ENCODE results near the gene SLC46A1. TPM values are rescaled to one million over a fixed set of nuclear protein-coding genes. Genes with fewer than 3 reads are reported as not detected.

The SLC46A1 gene
- total and polyA plus RNA-seq, 2 of the 8 experiments (the other 6 are each of a cell fraction or from before 2014, with no cell fraction given) = 5.3 to 8.7 TPM

- Histone ChIP-seq H2BK120ac (replicated peaks; ENCODE audit: low read depth, low read length) (no peak overlapping the region), H3K9me3 (ENCODE audit: insufficient read depth in 2 of 2, low read depth in 1 of 2, low read length in 1 of 2) (no peaks in the 10 kb centered on the region), H3K4me2 (ENCODE audit: insufficient read depth in 1 of 2, low read depth in 2 of 2, low read length in 2 of 2) (no peak overlapping the region), H3K23ac (ENCODE audit: insufficient read length) (no peak overlapping the region), H2BK20ac (ENCODE audit: low read length) (no peak overlapping the region), H3K4me3 (ENCODE audit: extremely low read depth in 1 of 4, insufficient read depth in 2 of 4, low read depth in 3 of 4, low read length in 4 of 4) (no peak overlapping the region), H3K27me3 (replicated peaks in 1 of 4; ENCODE audit: control insufficient read depth in 3 of 4, extremely low read depth in 1 of 4, insufficient read depth in 3 of 4, low read length in 3 of 4) (no peaks in the 10 kb centered on the region), H3K27ac (ENCODE audit: low read depth, low read length) (no peak overlapping the region), H2BK5ac (ENCODE audit: low read depth, low read length) (no peak overlapping the region), H2AFZ (ENCODE audit: low read length) (no peak overlapping the region), H3K36me3 (ENCODE audit: control insufficient read depth in 2 of 4, insufficient read depth in 4 of 4, low read length in 3 of 4) (peaks cover 7 to 24% (median 19%) of the 10 kb centered on the region in 4 experiments; a peak in 7 of 8 replicates), H4K20me1 (replicated peaks in 1 of 2; ENCODE audit: control insufficient read depth in 1 of 2, insufficient read depth in 2 of 2, low read length in 2 of 2) (no peaks in the 10 kb centered on the region), H3K23me2 (ENCODE audit: low read depth, low read length) (0 out of 2 replicates have a peak, but pooled peaks cover under 1% of the 10 kb centered on the region), H3K4me1 (replicated peaks in 1 of 4; ENCODE audit: control insufficient read depth in 3 of 4, insufficient read depth in 4 of 4, low read length in 3 of 4) (peaks cover 0 to 4% (median 3%) of the 10 kb centered on the region in 4 experiments; a peak in 4 of 7 replicates), H4K8ac (ENCODE audit: extremely low read depth, insufficient read depth, low read length) (no peak overlapping the region), H3K9ac (replicated peaks in 1 of 4; ENCODE audit: extremely low read depth in 1 of 4, low read depth in 3 of 4, low read length in 3 of 4) (no peak overlapping the region), H4K5ac (ENCODE audit: insufficient read length, low read depth, low read length) (no peak overlapping the region), H2BK15ac (ENCODE audit: low read length) (no peak overlapping the region), H2BK12ac (ENCODE audit: low read depth, low read length) (no peak overlapping the region), H3K4ac (replicated peaks; ENCODE audit: insufficient read length, low read depth, low read length) (no peak overlapping the region), H3K79me2 (ENCODE audit: control insufficient read depth in 1 of 2, insufficient read depth in 2 of 2, low read length in 2 of 2) (peaks cover 0 to 4% of the 10 kb centered on the region in 2 experiments; a peak in 2 of 4 replicates), H3K18ac (ENCODE audit: extremely low read depth, low read length) (no peak overlapping the region), H4K91ac (replicated peaks; ENCODE audit: insufficient read length, low read length) (no peak overlapping the region), H3K79me1 (ENCODE audit: low read depth, low read length) (no peaks in the 10 kb centered on the region), H2AK5ac (ENCODE audit: low read depth, low read length) (no peak overlapping the region), H3K14ac (ENCODE audit: insufficient read length) (no peak overlapping the region), H3K56ac (replicated peaks; ENCODE audit: insufficient read length, low read depth, low read length) (no peak overlapping the region)
- ChIA-PET POLR2A (ENCODE audit: partially characterized antibody) (interaction anchor here (2.1 to 10.6 kb wide), 3 partner anchors 7 to 27 kb away, joined by 9 to 103 read pairs (median 14); partner anchors contain the start of genes IFT20, SARM1, SEBOX and TNFAIP1), CTCF (ENCODE audit: partially characterized antibody) (interaction anchor here (1.5 kb wide), 1 partner anchor 17 kb away, joined by 4 read pairs; no protein-coding TSS in a partner anchor)
- 82% methylated on average over 5 of the region's 5 CpGs; no CpG with 5 or more reads in 1 of the 2 experiments for WGBS, 2 experiments (ENCODE audit: extremely low coverage in 1 of 2, insufficient coverage in 1 of 2, insufficient read length in 1 of 2, insufficient replicate concordance in 2 of 2, low coverage in 1 of 2, low lambda C conversion rate in 2 of 2, missing lambda C conversion rate in 1 of 2)
- DNase-seq (ENCODE audit: low read depth in 1 of 2, low spot score in 2 of 2) (no peak), FAIRE-seq (no peak)
- TF ChIP-seq SIN3A (conservative IDR thresholded peaks at IDR 0.05 in 1 of 2, IDR thresholded peaks at IDR 0.05 in 1 of 2; ENCODE audit: low read depth in 1 of 2, low read length in 2 of 2) (no peak), USF2 (IDR thresholded peaks at IDR 0.05; ENCODE audit: low read length) (no peak), EGR1 (IDR thresholded peaks at IDR 0.05; ENCODE audit: borderline replicate concordance, low read depth, low read length) (no peak)
Measured at GRCh38 chr17:28363186-28363585, 42.8 kb downstream of the SLC46A1 start.
